ENCODE measurements around the gene PRDM16.

DNA sequence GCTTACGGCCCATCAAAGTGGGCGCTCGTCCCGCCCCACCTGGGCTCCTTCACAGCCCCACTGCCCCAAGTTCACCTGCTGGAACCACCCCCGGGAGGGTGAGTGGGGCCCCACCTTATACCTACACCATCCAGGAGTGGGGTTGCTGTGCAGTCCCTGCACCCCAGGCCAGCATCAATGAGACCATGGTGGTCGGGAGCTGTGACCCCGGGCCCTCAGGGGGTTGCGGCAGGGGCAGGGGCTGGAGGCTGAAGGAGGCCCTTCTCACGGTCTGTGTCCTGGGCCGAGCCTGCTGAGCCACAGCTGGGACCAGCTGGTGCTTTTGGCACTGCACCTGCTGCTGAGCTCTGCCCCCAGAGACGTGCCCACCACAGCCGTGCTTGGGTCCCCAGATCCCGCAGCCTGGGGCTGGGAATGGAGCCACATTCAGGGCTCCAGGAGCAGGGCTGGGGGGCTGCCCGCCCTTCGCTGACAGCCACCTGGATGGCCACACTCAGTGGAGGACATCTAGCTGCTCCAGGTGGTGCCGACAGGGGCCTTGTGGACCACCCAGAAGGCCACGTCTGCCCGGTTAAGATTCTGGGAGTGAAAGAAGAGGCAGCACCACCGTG is 30.3 kb upstream of the PRDM16 start:
- TF ChIP-seq ESRRA (IDR thresholded peaks at IDR 0.05; ENCODE audit: borderline replicate concordance, low read length) = no peak
- TF ChIP-seq, protein P1, sequence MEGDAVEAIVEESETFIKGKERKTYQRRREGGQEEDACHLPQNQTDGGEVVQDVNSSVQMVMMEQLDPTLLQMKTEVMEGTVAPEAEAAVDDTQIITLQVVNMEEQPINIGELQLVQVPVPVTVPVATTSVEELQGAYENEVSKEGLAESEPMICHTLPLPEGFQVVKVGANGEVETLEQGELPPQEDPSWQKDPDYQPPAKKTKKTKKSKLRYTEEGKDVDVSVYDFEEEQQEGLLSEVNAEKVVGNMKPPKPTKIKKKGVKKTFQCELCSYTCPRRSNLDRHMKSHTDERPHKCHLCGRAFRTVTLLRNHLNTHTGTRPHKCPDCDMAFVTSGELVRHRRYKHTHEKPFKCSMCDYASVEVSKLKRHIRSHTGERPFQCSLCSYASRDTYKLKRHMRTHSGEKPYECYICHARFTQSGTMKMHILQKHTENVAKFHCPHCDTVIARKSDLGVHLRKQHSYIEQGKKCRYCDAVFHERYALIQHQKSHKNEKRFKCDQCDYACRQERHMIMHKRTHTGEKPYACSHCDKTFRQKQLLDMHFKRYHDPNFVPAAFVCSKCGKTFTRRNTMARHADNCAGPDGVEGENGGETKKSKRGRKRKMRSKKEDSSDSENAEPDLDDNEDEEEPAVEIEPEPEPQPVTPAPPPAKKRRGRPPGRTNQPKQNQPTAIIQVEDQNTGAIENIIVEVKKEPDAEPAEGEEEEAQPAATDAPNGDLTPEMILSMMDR (IDR thresholded peaks at IDR 0.05) = no peak
- TF ChIP-seq MYC (IDR thresholded peaks at IDR 0.05; ENCODE audit: borderline replicate concordance, low read length) = no peak
- TF ChIP-seq RAD21 (conservative IDR thresholded peaks at IDR 0.05 in 1 of 2, IDR thresholded peaks at IDR 0.05 in 1 of 2) = no peak
- TF ChIP-seq POLR2A (IDR thresholded peaks at IDR 0.05; ENCODE audit: low read length) = no peak
- TF ChIP-seq, protein P2, sequence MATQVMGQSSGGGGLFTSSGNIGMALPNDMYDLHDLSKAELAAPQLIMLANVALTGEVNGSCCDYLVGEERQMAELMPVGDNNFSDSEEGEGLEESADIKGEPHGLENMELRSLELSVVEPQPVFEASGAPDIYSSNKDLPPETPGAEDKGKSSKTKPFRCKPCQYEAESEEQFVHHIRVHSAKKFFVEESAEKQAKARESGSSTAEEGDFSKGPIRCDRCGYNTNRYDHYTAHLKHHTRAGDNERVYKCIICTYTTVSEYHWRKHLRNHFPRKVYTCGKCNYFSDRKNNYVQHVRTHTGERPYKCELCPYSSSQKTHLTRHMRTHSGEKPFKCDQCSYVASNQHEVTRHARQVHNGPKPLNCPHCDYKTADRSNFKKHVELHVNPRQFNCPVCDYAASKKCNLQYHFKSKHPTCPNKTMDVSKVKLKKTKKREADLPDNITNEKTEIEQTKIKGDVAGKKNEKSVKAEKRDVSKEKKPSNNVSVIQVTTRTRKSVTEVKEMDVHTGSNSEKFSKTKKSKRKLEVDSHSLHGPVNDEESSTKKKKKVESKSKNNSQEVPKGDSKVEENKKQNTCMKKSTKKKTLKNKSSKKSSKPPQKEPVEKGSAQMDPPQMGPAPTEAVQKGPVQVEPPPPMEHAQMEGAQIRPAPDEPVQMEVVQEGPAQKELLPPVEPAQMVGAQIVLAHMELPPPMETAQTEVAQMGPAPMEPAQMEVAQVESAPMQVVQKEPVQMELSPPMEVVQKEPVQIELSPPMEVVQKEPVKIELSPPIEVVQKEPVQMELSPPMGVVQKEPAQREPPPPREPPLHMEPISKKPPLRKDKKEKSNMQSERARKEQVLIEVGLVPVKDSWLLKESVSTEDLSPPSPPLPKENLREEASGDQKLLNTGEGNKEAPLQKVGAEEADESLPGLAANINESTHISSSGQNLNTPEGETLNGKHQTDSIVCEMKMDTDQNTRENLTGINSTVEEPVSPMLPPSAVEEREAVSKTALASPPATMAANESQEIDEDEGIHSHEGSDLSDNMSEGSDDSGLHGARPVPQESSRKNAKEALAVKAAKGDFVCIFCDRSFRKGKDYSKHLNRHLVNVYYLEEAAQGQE (IDR thresholded peaks at IDR 0.05) = no peak
- no peak for TF ChIP-seq SMC3 (IDR thresholded peaks at IDR 0.05)

Measured in A549 (cell line).